HK-2 (cell line): ENCODE results near the gene ASPHD2.

Source experiments
- DNase-seq: peaks from one replicate; pipeline ENCODE4 v3.0.0-alpha.2; 2018; ENCODE audit not compliant: unreplicated experiment

The ASPHD2 gene

DNA sequence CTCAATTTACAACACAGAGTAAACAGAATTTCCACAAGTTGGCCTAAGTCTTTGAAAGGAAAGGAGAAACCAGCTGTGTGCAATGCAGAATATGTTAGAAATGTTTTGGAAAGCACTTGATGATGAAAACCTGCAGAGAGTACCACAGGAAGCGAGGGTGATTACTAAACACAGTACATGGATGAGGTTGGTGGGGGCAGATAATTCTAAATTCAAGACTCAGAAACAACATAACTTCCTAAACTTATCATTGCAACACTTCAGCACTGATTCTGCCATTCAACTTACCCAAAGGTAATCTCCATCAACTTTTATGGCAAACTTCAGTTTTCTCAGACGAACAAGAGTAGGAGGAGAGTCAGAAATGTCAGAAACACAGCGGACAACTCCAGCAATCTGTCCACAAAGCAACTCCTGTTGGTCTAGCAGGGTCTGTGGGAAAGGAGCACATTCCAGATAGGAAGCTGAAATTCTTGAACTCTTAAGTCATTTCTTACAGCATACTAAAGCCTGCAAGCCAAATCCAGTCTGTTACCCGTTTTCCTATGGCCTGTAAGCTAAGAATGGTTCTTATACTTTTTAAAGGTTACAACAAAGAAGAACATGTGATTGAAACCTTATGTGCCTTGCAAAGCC is 47.8 kb downstream of the ASPHD2 start:
- DNase-seq, result no peak

DNA sequence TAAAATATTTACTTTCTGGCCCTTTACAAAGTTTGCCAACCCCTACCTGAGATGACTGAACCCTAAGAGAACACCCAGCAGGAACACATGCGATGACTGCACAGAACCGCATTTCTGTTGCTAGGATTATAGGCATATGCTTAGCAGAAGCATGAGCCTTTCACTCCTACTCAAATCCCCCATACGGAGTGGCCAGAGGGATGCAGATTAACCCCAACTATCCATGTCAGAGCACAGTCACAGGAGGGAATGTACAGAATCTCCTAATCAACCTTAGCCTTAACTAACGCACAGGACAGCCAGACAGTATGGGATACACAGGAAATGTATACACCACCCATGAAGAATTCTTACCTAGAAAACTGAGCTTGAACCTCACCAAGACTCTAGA is 48.3 kb downstream of the ASPHD2 start:
- no peak for DNase-seq

DNA sequence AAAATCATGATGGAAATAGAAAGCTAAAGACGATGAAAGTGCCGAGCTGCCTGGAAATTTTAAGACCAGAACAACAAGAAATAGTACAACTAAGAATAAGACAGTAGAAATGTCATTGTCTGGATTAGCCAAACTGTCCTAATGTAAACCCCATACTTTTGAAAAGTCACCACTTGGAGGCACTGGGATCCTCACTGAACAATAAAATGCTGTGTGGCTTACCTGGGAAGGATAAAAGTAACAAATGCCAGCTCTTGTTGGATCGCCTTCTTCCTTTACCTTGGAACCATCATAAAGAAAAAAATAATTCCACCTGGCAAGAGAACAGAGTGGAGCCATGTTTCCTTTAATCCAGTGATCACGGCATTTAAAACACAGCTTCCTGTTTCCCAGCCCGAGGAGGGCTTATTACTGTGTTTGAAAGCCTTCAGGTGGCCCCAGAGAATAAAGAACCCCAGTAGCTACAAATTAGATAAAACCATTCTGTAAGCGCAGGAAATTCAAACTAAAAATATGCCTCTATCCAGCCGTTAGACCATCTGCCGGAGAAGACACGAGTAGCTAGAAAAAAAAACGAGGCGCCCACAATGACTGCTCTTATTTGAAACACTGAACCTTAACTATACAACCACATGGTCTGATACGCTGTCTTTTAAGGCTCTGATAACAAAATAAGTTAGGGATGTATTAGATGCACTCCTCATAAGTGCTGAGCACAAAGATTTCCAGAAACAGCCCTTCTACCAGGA is 50.2 kb downstream of the ASPHD2 start:
- DNase-seq, result no peak

DNA sequence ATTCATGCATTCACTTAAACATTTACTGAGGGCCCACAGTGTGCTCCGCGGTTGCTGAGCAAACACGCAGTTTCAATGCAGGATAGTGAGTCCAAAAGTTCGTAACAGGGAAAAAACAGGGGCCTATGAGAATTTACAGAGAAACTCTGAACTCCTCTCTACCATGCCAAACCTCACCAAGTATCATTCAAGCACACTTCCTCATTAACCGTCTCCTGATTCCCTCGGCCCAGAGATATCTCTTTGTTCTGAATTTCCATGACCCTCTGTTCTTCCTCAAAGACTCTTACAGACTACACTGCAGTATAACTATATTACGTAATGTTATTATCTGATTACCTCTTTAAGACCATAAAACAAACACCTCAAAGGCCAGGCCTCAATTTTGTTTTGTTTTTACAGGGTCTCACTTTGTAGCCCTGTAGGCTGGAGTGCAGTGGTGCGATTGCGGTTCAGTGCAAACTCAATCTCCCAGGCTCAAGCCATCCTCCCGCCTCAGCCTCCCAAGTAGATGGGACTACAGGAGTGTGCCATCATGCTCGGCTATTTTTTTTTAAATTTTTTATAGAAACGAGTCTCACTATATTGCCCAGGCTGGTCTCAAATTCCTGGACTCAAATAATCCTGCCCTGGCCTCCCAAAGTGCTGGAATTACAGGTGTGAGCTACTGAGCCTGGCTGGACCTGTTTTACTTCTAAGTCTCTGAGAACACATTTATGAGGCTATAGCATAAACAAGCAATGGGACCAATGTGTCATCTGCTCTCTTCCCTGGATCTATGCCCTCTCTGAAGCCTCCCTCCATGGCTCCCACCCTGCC is 50.9 kb downstream of the ASPHD2 start:
- DNase-seq, result no peak

DNA sequence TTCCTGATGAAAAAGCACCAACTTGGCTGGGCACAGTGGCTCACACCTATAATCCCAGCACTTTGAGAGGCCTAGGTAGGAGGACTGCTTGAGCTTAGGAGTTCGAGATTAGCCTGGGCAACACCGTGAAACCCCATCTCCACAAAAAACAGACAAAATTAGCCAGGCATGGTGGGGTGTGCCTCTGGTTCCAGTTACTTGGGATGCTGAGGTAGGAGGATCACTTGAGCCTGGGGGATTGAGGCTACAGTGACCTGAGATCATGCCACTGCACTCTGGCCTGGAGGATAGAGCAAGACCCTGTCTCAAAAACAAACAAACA is 51.5 kb downstream of the ASPHD2 start:
- no peak for DNase-seq

DNA sequence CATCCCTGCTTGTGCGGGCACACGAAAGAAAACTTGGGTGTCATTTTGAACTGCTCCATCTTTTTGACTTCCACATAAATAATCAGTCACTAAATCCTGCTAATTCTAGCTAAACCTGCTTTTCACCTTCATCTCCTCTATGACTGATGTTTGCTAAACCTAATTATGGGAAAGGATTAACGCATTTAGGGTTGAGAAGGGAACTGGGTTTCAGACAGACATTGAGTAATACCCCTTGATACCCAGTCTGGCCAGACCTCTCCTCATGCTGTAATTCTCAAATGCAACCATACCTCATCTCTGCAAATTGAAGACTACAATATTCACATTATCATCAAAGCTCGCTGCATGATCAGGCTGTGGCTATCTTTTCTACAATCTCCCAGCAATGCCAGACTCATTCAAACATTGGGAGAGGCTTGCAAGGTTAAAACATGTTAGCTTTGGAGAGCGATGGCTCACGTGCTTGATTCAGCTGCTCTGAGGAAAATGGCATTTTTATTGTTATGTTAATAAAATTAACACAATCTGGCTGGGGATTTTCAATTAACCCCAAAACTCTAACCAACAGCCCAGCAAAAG is 52.1 kb downstream of the ASPHD2 start:
- no peak for DNase-seq

DNA sequence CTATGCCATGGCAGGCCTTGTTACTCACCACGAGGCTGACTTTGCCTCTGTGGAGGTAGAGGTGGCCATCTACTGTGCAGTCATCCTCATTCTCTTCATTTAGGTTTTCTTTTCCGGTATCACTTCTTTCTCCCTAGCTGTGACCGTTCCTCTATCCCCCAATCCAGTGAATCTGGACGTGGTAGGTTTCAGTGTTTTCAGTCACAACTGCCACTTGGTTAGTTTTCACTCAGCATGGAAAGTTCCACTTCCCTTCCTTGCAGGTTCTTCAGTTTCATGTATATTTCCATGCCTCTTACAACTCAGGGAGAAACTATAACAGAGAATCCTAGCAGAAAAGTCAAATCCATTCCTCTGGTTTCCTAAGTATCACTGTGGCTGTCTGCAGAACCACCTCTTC is 52.6 kb downstream of the ASPHD2 start:
- no peak for DNase-seq

DNA sequence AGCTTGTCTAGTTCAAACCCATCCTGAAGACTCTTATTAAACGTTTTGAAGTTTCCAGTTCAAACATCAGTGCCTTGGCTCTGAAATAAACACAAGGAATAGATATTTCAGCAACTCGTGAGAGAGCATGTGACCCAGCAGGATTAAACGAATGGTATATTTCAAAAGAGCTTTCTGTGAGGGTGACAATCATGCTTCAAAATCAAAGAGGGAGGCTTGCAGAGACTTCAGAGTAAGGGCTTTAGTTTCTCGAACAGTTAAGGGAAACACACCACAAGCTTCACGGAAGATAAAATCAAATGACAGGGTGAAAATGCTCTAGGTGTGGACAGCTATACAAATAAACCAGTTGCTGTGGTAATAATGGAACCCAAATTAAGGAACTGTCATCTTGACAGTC is 53.1 kb downstream of the ASPHD2 start:
- DNase-seq, result no peak

DNA sequence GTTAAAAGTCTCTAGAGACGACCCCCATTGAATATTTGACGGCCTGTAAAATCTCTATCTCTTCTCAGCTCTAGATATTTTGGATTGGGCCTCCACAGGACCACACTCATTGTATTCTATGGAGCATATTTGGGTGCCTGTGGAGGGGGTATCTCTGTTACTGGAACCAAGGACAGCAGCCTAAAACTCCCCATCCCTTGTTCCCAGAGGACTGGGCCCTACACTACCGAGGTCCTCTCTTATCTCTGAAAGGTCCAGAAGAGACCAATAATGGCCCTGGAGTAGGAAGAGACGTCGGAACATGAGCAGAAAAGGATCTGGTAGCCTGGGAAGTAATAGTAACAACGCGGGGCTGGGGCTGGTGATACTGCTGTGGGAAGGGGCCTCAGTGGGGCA is 54.0 kb downstream of the ASPHD2 start:
- no peak for DNase-seq

DNA sequence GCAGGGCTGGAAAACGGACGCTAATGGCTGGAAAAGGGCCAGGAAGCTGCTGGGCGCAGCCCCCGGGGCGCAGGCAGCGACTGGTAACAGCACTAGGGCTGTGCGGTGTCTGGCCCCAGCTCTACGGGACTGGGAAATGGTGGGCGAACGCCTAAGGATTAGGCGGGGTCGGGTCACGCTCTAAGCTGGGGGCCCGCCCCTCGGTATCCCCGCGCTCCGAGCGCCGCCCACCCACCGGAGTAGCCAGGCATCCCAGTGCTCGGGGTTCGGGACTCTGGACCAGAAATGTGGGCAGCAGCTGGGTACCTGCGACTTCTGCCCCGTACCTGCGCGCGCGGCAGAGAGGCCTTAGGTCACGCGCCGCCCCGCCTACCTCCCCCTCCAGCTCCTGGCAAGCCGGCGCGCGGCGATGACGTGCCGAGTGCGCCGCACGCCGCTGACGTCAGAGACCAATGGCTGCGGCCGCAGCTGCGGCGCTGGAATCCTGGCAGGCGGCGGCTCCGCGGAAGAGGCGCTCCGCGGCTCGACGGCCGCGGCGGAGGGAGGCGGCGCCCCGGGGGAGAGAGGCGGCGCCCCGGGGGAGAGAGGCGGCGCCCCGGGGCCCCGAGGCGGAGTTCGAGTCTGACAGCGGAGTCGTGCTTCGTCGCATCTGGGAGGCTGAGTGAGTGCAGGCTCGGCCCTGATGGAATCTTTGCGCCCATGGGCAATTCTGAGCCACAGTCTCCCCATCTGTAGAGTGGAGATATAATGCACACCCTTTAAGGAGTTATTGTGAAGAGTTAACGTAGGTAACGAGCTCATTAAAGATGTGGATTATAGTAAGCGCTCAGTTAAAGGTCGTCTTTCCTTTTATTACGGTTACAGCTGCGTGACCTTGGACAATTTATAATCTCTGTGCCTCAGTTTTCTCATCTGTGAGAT is 54.6 kb downstream of the ASPHD2 start, which contains the start of the genes HPS4 and SRRD:
Gene HPS4, minus strand, starts transcription at position 345 of the 921 bp plus-strand sequence. CDS start 2,021 bp downstream, outside the sequence.
Gene SRRD, plus strand, starts transcription at position 439 of the 921 bp plus-strand sequence. Its CDS starts 14 bp downstream, at position 453.
- peak; percentile 82 for DNase-seq

DNA sequence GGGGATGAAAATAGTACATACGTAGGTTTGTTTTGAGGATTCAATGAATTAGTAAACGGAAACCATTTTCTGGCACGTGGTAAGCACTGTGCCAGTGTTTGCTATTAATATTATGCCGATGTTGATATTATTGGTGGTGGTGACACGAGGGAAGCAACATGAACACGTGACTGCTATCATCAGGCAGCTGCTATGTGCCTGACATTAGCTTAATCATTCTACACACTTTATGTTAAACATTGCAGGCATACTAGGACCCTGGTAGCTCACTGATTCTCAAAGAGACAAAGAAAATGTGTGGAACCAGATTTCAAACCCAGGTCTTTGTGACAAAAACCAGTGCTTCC is 55.3 kb downstream of the ASPHD2 start:
- DNase-seq, result no peak

DNA sequence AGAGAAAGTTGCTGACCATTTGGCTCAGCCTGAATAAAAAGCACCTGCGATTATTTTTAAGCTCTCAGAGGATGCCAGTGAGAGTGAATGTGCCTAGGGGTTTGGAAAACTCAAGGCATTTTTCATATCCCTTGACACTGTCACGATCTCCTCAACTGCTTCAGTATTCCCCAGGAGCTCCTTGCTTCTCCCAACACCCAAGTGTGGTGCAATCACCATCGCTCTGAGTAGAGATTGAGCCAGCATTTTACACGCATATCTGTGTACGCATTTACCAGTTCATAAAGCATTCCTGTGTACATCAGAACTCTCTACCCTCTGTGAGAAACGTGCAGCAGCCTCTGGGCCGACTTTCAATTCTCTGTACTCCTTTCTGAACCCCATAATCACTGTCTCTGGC is 56.0 kb downstream of the ASPHD2 start:
- no peak for DNase-seq

DNA sequence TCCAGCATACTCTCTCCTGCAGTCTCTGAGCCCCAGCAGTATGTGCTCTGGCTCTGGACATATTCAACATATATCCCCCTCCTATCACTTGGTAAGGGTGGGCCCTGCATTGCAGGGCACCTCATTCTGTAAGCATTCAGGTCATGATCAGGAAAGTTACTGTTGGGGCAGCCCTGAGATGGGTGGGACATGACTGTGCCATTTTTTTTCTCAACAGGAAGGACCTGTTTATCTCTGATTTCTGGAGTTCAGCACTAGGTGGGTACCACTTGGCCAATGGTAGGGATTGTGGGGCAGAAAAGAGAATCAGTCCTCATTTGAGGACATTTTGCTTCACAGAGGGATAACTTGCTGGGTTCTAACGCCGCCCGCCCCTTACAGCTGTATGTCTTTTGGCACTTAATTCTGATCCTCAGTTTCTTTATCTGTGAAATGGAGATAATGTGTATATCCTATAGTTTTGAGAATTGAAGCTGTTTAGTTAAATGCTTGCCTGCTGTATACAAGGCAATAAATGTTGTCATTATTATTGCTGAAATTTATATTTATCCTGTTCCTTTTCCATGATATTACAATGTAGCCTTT is 56.8 kb downstream of the ASPHD2 start:
- no peak for DNase-seq

DNA sequence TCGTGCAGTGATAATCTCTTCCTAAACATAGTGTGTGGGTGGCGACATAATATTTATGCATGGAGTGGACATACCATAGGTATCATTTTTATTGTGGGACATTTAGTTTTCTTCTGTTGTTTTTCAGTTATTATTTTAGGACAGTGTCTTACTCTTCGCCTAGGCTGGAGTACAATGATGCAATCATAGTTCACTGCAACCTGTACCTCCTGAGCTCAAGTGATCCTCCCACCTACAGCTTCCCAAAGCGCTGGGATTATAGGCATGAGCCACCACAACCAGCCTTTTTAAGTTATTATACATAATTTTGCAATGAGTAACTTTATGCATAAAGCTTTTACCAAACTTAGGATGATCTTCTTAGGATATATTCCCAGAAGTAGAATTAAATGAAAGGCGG is 57.3 kb downstream of the ASPHD2 start:
- no peak for DNase-seq

DNA sequence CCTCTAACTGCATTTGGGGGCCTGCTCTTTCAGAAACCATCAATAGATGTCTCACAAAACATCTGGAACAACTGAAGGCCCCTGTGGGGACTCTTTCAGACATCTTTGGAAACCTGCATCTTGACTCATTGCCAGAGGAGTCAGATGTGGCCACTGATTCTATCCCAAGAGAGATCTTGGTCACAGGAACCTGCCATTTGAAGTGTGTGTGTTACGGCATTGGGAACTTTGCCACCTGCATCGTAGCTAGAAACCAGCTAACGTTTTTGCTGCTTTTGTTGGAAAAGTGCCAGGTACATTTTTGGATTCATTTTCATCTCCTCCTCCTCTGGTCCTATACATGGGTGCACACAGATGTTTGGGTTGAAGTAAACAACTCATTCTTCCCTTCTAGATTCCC is 58.9 kb downstream of the ASPHD2 start:
- no peak for DNase-seq

DNA sequence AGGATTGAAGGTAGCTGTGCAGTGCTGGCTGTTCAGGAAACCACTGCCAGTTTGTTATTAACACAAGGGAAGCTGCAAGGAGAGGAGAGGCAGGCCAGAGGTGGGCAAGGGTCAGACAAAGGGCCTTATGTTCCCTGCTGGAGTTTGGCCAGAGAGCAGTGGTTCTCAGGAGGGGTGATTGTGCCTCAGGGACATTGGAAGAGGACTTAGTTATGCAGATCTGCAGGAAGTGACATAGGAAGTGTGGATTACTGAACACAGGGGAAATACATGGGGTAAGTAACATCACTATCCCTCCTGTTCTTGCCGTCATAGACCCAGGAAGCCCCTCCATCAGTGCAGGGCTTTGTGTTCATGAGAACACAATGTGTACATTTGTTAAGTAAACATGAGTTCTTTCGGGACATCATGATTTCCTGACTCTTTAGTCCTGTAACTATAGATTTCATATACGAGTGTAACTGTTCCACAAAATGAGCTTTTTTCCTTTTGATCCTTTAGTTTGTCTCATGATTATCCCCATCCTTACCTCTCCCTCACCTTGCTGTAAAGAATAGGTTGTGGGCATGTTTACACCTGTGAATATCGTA is 60.5 kb downstream of the ASPHD2 start:
- DNase-seq, result no peak

DNA sequence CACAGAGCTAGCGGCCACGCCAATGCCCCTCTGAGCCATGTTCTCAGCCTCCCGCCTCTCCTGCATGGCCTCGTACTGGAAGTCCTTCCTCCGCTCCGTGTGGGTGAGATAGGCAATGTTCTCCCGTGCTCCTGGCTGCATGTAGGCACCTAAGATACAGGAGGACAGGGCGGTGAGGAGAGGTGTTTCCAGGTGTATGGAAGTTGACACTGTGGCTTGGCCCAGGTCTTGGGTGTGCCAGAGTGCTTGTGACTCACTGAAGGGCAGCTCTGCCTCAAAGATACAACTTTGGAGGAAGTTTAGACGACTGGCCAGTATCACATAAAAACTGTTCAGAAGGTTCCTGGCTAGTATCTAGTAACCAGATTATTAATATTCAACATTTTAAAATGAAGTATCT is 63.2 kb downstream of the ASPHD2 start:
- no peak for DNase-seq

DNA sequence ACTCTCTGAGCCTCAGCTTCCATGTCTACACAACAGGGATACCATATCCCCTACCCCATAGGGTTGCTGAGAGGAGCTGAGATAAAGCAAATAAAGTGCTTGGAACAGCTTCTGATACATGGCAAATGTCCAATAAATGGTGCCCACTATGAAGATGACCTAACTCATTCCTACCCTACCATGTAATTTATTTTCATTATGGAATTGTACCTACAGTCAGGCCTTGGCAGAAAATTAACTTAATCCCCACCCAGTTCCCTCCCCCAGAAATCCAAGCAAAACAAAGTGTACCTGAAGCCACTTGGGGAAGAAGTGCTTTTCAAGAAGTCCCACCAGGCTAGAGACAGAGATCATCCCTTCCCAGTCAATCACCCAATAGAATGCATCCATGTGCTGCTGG is 65.4 kb downstream of the ASPHD2 start:
- peak; percentile 21 for DNase-seq
